HG02970 (cell line): ENCODE data around the gene ZKSCAN5.
A peak's percentile ranks its signal among the peaks of the same experiment; 100 is the strongest.
"Not testable (repeated sequence)": the region's sequence is repeated elsewhere in the genome, so short reads cannot be mapped to it uniquely, and the experiment has no call there.

Experiments used
- ATAC-seq: cut with Tn5 transposase; IDR thresholded peaks from one replicate; pipeline ENCODE4 v1.9.1; 2021; ENCODE audit warnings: mild to moderate bottlenecking, moderate library complexity, moderate number of reproducible peaks; ENCODE audit not compliant: unreplicated experiment, low FRiP score

Gene ZKSCAN5

DNA sequence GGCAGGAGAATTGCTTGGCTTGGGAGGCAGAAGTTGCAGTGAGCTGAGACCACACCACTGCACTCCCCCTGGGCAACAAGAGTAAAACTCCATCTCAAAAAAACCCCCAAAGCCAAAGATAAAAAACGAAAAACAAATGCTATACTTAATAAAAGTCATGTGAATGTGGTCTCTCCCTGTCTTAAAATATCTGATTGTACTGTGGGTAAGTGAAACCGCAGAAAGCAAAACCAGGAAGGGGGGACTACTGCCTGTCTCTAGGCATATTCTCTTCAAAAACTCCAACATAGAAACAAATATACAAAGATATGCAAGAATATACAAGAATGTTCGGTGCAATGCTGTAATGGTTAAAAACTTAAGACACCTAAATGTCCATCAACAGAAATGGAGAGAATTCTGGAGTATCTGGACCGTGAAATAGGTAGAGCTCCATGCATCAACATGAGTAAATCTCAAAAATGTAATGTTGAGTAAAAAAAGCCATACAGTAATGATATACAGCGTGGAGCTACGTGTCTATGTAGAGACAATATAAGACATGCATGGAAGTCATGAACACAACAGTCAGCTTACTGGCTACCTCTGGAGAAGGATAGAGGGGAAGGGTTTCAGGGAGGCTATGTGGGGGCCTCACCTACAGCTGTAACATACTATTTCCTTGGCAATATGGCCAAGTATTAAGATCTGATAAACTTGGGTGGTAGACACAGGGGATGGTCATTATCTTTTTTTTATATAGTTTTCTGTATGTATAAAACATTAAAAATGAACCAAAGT is 6.5 kb upstream of the ZKSCAN5 start:
- ATAC-seq = no peak

GRCh38 chr7:99498546-99498944 is 5.9 kb upstream of the ZKSCAN5 start:
- no peak for ATAC-seq

GRCh38 chr7:99499371-99499720 is 5.1 kb upstream of the ZKSCAN5 start:
- no peak for ATAC-seq

GRCh38 chr7:99499721-99500636 is 4.5 kb upstream of the ZKSCAN5 start, which contains the start of gene ZNF394:
Gene ZNF394 (minus strand): TSS chr7:99500281. CDS start chr7:99500093, 188 bp downstream.
- ATAC-seq = peak; percentile 44

- ATAC-seq = no peak
Observed at GRCh38 chr7:99500637-99501009, 3.8 kb upstream of the ZKSCAN5 start.

DNA sequence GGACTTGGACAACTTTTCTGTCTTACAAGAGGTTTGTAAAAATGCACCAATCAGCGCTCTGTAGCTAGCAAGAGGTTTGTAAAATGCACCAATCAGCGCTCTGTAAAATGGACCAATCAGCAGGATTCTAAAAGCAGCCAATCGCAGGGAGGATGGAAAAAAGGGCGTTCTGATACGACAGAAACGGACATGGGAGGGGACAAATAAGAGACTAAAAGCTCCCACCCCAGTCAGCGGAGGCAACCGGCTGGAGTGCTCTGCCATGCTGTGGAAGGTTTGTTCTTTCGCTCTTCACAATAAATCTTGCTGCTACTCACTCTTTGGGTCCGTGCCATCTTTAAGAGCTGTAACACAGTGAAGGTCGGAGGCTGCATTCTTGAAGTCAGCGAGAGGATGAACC is 3.2 kb upstream of the ZKSCAN5 start:
- ATAC-seq = not testable (repeated sequence)

GRCh38 chr7:99504281-99504602 is 220 bp upstream of the ZKSCAN5 start:
- ATAC-seq = no peak

GRCh38 chr7:99505324-99505662 is 831 bp downstream of the ZKSCAN5 start:
- no peak for ATAC-seq

GRCh38 chr7:99514050-99514449 is 9.6 kb downstream of the ZKSCAN5 start:
- no peak for ATAC-seq

DNA sequence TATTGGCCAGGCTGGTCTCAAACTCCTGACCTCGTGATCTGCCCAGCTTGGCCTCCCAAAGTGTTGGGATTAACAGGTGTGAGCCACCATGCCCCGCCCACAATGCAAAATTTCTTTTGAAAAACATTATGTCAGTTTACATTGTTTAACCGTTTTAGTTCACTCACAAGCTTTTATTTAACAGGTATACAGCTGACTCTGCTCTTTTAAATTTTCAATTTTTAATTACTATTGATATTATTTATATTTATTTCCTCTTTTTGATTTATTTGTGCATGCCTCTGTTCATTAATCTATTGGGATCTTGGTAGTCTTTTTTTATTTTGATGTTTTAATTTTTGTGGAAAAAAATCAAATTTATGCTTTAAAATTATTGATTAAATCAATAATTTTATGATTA is 16.9 kb downstream of the ZKSCAN5 start:
- ATAC-seq = no peak

DNA sequence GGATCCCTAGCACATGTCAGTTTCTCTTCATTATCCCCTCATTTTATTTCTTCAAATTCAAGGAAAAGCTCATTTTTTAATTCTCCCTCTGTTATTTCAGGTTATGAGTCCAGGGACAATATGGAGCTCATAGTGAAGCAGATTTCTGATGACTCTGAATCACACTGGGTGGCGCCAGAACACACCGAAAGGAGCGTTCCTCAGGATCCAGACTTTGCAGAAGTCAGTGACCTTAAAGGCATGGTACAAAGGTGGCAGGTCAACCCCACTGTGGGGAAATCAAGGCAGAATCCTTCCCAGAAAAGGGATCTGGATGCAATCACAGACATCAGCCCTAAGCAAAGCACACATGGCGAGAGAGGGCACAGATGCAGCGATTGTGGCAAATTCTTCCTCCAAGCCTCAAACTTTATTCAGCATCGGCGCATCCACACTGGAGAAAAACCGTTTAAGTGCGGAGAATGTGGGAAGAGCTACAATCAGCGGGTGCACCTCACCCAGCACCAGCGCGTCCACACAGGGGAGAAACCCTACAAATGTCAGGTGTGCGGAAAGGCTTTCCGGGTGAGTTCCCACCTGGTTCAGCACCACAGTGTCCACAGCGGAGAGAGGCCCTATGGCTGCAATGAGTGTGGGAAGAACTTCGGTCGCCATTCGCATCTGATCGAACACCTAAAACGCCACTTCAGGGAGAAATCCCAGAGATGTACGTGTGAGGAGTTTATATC is 21.4 kb downstream of the ZKSCAN5 start:
- no peak for ATAC-seq

GRCh38 chr7:99531354-99531765 is 26.9 kb downstream of the ZKSCAN5 start:
- ATAC-seq = no peak

DNA sequence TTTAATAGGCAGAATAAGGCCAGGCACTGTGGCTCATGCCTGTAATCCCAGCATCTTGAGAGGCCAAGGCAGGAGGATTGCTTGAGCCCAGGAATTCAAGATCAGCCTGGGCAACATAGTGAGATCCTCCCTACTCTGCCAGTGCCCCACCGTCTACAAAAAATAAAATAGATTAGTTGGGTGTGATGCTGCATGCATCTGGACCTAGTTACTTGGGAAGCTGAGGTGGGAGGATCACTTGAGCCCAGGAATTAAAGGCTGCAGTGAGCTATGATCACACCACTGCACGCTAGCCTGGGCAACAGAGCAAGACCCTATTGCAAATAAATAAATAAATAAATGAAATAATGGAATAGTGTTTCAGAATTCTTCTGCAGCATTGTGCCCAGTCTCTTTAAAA is 31.2 kb downstream of the ZKSCAN5 start:
- no peak for ATAC-seq

DNA sequence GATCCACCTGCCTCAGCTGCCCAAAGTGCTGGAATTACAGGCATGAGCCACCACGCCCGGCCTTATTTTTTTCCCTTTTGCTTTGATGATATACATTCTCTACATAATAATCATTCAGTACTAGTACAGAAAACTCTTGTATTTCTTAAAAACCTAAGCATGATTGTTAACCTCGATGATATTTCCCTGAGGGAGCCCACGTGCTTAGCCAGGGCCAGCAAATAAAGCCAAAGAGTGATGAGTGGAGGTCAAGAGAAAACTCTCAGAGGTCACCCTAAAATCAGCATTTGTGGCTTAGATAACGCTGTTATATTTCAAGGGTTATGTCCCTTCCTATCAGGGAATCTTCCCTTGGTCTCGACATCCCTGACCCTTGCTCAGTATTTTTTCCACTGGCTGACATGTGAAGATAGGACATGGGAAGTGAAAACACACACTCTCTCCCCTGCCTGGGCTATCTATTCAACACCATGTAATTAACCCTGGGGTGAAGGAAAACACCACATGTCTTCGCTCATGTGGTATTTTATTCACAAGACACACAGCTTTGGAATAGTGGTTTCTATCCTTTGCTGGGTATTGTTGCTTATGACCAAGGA is 34.9 kb downstream of the ZKSCAN5 start:
- ATAC-seq = no peak

GRCh38 chr7:99540542-99540941 is 36.1 kb downstream of the ZKSCAN5 start:
- ATAC-seq = no peak

DNA sequence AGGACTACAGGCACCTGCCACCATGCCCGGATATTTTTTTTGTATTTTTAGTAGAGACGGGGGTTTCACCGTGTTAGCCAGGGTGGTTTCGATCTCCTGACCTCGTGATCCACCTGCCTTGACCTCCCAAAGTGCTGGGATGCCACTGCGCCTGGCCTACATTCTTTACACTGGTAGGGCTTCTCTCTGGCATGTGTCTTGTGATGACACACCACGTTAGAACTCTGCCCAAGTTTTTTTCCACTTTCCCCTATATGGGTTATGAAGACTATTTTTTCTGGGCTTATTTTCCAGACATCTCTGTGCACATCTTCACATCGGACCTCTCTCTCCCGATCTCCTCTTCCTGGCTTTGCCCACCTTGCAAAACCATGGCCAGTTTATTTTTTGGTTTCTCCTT is 36.8 kb downstream of the ZKSCAN5 start:
- no peak for ATAC-seq

GRCh38 chr7:99543081-99543671 is 38.7 kb downstream of the ZKSCAN5 start:
- ATAC-seq = no peak

DNA sequence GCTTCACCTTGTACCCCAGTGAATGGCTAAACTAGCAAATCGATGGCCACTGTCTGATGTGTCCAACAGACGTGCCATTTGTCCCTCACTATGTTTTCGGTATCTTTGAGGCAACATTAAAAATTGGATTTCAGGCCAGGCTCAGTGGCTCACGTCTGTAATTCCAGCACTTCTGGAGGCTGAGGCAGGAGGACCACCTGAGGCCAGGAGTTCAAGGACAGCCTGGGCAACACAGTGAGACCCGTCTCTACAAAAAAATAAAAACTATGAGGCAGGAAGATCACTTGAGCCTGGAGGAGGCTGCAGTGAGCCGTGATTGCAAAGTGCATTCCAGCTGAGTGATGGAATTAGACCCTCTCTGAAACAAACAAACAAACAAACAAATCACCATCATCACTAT is 39.5 kb downstream of the ZKSCAN5 start:
- ATAC-seq = no peak

GRCh38 chr7:99545308-99545707 is 40.8 kb downstream of the ZKSCAN5 start:
- ATAC-seq = not testable (repeated sequence)

- not testable (repeated sequence) for ATAC-seq
Observed at GRCh38 chr7:99549545-99549944, 45.1 kb downstream of the ZKSCAN5 start.
